ENCODE data around the gene DPT.

Gene DPT

DNA sequence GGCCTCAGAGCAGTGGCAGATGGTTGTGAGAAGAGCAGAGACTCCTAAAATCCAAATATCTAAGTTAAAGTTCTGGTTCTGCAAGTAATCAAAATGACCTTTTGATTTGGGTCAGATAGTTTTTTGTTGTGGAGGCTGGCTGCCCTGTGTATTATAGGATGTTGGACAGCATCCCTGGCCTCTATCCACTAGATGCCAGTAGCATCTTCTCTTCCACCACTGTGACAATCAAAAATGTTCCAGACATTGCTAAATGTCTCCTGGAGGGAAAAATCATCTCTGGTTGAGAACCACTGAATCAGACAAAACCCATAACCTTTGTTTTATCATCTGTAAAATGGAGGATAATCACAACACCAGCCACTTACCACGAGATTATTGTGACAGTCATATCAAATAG is 5.9 kb upstream of the DPT start:
- DNase-seq: no peak

DNA sequence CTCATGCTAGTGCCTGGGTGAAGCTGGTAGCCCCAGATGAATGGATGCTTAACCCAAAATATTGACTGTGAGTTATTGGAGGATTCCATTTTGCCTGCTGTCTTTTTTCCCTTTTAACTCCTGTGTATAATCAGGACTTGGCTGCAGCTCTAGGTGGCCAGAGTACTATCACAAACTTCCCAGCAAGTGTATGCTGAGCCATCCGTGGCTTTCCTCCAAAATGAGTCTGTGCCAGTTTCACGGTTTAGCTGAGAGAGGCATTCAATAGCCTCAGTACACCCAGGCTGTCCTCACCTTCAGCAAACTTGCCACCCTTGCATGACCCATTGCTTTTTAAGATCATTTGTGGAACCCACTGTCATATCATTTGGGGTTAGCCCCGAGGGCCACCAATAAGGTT is 5.3 kb upstream of the DPT start:
- no peak for DNase-seq

DNA sequence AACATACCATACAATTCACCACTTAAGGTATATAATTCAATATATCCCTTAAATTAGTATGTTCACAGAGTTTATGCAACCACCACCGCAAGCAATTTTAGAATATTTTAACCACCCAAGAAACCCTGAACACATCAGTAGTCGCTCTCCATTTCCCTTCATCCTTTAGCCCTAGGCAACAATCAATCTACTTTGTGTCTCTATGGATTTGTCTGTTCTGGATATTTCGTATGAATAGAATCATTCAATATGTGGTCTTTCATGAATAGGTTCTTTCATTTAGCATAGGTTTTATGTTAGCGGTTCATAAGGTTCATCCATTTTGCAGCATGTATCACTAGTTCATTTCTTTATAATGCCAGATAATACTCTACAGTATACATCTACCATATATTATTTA is 4.2 kb upstream of the DPT start:
- no peak for DNase-seq

DNA sequence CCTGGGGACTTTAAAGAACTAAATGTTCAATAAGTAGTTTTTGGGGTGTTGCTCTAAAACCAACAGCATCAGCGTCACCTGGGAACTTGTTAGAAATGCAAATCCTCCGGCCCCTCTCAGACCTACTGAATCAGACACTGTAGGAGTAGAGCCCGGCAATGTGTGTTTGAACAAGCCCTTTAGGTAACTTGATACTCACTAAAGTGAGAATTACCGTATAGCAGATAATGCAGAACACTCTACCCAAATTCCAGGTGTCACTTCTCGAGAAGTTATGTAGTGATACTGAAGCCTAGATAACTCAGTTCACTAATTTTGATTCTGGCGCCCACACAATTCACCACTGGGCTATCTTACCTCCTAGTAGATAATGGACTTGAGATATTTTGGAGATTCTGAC is 3.7 kb upstream of the DPT start:
- no peak for DNase-seq

DNA sequence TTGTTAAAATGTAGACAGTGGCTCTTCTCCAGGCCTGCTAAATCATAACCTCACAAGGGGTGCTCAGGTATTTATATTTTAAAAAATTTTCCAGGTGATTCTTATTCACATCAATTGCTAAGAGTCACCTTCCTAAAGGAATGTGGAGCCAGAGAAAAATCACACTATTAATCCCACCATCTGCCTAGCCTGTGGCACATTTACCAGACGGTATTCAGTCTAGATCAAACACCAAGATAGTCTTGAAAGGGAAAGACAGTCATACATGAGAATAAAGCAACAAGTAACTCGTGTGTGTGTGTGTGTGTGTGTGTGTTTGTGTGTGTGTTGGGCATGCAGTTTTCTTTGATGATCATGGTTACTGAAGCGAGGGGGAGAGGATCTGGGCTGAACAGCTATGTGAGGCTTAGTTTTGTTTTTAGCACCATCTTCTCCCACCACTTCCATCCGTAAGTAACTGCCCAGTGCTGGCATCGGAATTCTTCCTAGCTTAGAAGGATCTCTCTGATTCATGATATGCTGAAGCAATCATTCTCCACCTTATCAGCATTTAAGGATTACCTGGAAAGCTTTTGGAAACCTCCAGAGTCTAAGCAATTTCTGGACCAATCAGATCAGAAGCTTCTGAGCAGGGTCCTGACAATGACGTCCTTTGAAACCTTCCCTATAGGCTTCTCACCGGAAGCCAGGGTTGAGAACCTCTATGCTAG is 2.4 kb upstream of the DPT start:
- no peak for DNase-seq

DNA sequence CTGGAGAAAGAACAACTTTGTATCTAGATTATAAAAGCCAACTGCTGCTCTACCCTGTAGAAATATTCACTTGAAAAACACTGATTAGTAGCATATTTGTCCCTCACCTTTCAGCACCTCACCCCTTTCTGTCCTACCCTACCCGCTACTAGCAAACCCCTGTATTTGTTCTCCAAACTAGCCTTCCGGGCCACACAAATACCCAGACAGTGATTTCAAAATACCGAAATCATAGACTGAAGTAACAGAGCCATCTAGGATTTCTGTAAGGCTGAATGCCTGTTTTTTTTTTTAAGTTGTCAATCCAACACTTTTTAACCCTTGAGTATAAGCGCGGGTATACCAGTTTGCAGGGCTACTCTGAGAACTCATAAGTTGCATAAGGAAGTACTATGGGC is 398 bp upstream of the DPT start:
- DNase-seq: no peak

DNA sequence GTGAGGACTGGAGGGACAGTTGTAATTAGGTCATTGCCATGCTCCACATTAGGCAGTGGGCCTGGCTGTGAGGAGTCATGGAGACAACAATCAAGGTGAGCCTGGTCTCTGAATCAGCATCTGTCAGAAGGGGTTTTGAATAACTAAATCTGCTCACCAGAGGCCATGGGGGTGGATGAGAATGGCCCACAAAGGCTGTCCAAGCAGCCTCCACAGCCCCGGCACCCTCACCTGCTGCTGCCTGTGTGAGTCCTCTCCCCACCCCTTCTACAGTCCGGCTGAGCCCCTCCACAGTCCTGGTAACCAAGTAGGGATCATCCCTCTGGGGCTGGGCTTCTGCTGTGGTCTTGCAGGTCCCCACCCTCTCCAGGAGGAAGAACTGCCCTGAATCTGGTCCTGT is 2.3 kb downstream of the DPT start:
- no peak for DNase-seq

DNA sequence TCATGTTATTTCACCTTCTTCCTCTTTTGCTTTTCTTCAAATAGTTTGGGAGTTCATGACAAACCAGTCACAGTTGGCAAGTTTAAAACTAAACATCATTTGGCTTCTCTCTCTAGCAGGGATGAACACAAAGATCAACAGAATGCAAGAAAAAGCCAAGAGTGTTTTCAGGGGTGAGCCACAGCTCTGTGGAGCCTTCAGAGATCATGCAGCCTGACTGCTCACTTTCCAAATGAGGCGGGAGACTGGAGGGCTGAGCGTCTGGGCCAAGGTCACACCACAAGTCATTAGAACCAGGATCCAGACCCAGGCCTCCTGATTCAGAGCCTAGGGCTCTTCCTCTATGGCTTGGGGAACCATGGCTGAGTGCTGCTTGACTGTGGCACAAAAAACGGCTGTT is 2.7 kb downstream of the DPT start:
- DNase-seq: no peak

DNA sequence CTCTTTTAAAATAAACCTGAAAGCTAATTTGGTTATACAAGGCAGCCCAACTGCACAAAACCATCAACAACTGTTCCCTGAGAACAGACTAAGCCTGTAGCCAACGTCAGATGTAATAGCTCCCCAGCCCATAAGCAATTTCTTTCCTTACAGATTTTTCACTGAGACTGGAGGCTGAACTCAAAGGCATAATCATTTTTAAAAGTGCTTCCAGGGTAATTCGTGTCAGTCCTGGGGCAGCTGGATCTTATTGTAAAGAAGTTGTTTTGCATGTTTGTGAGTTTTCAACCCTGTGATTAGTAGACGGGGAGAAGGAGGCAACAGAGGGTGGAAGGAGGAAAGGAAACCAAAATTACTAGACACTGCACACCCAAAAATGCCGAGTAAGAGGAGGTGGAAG is 3.2 kb downstream of the DPT start:
- DNase-seq: no peak

DNA sequence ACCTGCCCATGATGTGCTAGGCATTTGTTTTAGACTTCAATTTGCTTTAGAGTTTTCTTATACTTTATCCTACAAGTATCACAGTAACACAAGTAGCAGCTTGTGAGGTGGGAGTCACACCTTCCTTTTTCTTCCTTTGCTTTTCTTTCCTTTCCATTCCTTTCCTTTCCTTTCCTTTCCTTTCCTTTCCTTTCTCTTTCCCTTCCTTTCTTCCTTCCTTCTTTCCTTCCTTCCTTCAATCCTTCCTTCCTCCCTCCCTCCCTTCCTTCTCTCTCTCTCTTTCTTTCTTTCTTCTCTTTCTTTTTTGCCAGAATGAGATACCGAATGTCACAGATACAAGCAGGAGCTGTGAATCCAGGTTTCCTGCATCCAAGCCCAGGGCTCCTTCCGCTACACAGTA is 3.9 kb downstream of the DPT start:
- no peak for DNase-seq

DNA sequence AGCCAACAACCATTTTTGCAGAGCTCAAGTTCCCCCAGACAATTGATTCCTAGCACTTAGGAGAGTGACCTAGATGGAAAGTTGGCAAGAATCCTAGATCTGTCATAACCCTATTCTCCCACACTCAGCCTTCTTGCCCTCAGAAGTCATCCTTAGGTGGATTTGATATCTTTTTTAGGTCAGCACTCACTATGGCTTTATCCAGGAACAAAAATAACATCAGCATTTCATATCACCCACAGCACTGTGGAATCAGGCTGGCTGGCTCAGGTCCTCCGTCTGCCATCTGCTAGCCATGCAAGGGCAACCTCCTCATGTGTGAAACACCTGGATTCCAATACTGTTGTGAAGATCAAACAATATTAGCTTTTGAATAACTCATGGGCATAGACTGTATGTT is 6.0 kb downstream of the DPT start:
- DNase-seq: no peak

DNA sequence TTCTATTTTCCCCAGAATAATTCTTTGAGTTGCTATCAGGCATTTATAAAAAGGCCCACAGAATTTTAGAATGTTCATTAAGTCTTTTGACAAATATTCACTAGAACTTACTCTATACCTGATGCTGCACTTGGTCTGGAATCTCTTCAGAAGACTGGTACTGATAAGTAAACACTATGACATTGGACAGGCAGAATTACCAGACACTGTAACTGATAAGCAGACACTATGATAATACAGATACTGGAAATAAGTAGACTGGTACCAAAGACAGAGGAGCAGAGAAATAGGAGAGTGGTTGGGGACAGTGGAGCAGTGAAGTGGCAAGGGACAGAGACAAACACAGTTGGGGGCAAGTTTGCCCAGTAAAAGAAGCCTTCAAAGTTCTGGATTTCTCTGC is 8.2 kb downstream of the DPT start:
- no peak for DNase-seq

DNA sequence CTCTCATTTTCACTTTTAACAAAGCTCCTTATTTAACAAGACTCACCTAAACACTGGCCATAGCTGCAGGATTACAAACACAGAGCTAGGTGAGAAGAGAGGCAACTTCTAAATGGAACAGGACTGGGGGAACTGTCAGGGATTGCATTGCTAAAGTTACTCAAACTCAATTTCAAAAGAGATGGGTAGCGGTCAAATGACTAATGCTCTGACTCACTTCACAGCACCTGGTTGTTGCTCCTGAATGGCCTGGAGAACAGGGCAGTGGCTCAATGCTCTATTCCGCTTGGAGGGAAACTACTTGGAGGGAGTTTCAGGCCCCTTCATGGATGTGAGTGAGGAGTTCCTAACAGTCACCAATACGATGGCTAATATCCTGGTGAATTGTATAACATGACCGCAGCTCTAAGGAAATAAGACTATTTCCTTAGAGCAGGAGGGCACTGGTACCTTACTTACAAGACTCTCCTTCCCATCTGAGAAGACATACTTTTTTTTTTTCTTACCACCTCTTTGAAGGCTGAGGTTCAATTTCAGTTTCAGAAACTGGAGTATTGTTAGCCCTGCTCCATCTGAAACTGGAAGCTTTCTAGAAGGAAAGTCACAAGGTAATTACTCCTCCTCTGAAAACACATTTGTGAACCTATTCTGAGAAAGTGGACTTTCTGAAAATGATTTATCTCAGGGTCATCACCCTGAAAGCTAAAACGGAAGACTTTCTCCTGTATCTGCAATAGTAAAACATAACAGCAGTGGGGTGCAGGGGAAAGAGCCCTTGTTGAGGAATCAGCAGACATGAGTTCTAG is 9.5 kb downstream of the DPT start:
- no peak for DNase-seq

DNA sequence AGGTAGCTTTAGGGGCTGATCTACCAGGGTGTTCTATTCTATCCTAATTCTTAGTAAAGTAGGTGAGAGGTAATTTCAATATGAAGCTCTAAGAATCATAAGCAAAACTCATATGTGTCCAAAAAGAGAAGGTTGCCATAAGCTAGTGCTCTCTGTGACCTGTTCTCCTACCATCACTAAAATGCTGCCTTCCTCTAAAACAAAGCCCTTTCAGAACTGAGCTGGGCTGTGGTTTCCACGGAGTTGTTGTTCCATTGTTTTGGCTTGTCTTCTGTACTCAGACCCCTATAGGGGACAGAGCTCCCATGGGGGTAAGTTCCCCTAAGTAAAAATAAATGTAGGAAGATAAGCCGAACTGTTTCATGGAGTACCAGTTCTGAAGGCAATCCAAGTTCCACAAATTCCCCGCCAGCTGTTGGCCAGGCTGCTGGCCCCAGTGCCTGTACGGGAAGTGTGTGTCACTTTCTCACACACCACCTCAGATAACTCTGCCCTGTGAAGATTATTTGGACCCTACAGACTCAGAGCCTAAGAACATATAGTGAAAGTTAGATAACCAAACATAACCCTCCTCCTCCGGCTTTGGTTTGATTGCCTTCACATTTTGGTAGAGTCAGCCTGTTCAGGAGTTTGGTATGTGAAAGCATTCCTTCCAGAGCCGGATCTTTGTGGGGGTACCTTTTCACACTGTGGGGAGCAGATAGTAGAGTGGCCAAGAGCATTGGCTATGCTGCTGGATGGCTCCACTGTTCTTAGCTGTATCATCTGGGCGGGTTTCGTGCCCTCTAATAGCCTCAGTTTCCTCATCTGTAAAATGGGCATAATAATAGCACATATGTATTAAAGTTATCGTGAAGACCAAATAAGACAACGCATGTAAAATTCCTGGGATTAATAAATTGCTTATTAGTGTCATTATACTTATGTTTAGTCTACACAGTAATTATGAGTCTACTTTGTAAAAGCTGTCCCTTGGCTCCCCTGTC is 10.8 kb downstream of the DPT start:
- DNase-seq: no peak

DNA sequence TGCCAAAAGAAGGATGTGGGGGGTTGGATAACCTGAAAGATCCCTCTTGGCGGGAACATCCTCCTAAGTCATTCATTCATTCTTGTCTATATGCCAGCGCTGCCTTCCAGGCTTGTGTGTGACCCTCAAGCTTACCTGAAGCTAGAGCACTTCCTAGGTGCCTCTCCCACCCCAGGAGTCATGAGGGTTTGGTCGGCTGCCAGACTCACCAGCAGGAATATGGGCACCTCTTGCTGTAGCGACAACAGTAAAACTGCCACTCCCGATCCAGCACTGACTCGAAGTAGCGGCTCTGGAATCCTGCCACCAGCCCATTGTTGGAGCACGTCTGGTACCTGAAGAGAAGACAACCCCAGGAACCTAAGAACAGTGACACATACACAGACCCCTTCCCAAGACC is 15.0 kb downstream of the DPT start:
- DNase-seq: no peak

DNA sequence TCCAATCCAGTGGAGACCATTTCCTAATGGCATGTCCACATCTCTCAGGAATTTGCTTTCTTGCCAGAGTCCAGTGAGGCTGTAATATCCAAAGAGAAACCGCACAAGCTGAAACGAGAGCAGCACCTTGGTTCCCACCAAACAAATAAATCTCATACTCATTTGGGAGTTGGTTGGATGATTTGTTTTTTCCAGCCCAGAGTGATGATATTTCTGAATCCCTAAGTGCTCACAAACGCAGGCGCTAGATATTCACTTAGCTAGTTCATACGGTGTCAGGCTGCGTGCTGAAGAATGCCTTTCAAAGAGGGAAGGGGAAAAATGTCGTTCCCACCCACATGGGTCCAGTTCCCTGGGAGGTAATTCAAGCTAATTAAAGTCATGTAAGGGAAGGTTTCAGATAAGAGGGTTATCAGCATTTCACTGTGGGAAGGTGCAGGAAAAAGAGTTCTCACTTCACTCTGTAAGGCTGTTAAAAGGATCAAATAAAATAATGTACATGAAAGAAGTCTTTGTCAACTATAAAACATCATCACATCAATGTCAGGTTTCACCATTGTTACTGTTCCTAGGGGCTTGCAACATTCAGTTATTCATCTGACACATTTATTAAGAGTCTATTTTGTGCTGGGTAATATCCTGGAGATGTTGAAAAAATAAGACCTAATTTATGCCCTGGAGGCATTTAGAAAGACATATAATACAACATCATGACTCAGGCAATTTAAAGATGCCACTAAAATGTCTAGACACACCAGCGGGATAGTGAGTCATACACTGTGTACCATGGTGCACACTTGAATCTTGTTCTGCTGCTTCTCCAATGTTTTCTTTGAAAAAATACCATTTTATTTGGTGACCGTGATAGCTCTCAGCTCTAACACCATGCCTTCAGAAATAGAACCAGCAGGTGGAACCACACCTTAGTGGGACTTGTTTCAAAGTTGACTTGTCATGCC is 19.3 kb downstream of the DPT start:
- DNase-seq: no peak

DNA sequence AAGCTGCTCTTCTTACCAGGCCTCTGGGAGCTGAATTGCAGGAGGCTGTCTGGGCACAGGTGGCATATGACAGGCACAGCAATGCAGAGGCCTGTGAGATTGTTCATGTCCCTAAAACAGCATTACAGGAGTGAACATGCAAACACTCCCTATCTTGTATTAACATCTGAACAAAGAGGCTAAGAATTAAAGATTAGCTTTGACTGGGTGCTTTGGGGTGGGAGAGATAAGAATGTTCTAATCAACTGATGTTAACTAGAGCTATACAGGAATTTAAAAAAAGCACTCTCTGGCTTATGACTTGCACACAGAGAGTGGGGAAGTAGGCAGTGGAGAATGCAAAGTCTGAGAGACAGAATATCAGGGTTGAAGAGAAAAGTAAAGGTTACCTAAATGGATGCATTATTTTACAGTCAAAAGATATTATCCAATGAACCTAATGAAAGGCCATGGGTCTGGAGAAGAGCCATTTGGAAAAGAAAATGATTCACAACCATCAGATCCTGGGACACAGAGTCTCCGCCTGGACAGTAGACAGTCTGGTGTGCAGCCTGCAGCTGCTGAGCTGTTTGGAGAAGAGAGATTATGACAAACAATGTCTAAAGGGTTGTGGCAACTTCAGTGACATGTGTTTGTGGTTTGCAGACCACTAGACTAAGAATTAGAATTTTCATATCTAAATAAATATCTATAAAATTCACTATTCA is 20.2 kb downstream of the DPT start:
- no peak for DNase-seq

DNA sequence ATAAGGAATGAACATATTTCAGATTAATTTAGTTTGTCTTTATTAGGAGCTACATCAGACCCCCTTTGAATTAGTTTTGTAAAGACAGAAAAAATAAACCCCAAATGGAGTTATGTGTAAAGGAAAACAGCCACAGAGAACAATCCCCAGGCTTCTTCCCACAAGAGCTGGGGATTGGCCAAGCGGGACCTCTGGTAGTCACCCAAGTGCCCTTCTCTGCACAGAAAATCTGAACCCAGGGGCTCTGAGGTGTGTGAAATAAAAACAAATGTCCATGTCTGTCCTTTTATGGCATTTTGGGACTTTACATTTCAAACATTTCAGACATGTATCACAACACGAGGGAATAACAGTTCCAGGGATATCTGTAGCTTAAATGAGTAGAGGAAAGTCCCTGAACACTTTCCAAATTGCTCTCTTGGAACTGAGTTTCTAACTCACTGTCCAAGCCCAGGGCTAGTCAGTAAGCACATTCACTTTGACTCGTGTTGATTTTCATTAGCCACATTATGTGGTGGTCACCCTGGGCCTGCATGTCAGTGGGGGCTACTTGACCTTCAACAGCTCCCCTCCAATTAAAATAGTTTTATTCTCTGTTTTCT is 22.5 kb downstream of the DPT start:
- no peak for DNase-seq

DNA sequence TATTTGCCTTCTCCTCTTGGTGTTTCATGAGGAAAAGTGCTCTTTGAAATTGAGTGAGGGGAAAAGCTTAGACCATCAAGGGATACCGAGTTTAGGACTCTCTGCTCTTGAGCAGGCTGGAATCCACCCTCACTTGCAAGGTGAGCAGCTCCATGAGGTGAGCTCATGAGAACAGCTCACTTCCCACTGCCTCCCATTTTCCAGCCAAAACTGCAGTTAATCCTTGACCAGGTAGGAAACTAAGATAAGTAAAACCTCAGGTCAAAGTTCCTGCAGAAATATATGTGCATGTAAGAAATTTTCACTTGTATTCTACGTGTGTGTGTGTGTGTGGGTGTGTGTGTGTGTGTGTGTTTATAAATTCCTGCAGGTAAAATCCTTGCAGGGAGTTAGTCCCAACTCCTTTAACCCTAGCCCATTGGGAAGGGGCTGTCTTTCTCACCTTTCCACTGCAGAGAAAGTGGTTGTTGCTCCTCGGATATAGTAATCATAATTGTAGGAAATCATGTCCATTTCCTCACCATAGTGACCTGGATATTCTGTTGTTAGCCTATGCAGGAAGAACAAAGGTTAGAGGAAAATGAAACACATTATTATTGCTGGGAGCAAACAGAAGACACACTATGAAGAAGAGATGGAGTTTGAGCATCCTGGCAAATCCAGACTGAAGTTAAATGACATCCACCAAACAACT is 28.3 kb downstream of the DPT start:
- no peak for DNase-seq

DNA sequence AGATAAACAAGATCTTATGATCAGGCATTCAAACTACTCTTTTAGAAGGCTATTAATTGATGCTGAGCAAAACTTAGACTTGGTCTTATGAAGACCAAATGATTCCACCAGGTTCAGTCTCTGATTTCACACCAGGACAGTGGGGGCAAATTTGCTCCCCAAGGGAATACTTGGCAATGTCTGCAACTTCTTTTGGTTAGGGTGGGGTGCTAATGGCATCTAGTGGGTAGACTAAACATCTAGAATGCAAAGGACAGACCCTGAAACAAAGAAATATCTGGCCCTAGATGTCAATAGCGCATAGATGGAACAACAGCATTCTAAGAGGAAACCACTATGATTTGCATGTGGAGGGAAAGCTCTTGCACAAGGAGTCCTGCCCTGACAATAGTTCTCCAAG is 30.6 kb downstream of the DPT start:
- DNase-seq: no peak

Measured in NCI-H1694 treated with DMSO at 0.1 percent for 48 hours (cell line).